SK-N-SH (cell line): ENCODE data around the gene LPCAT3. TPM values are rescaled to one million over a fixed set of nuclear protein-coding genes. Genes with fewer than 3 reads are reported as not detected.

ENCODE experiments used
- CTCF ChIA-PET: fragments of 300-600, 350-600 bp; formaldehyde crosslinking; extraction: SDS; loops from one replicate; lab custom pipeline; 2021; lab: Yijun Ruan, JAX
- POLR2A ChIA-PET: fragments of 350-600 bp; sonication (Branson Sonifier 250); formaldehyde crosslinking; extraction: SDS; loops from one replicate; lab custom pipeline; 2020; ENCODE audit warnings: antibody characterized with exemption, inconsistent platforms; lab: Yijun Ruan, JAX
- DNase-seq: peaks from one replicate; pipeline ENCODE4 v3.0.0; 2012
- H2AFZ ChIP-seq: fragments of 200-600 bp; sonication (generic); 2 replicates; pipeline ENCODE4 v1.8.1; 2016; ENCODE audit warnings: antibody characterized with exemption, mild to moderate bottlenecking, low read depth
- H3F3A ChIP-seq: fragments of 200-600 bp; sonication (generic); replicated peaks from 2 replicates; pipeline ENCODE3; 2016; ENCODE audit warnings: antibody characterized with exemption, mild to moderate bottlenecking; ENCODE audit not compliant: insufficient read depth
- H3K27ac ChIP-seq, 2 experiments: fragments of 200-500 bp in 1 of 2; fragments of 200-600 bp in 1 of 2; sonication (Bioruptor generic) in 1 of 2; sonication (generic), shearing (Covaris generic) in 1 of 2; 2 replicates each; pipeline versions ENCODE4 v1.5.1 to v1.6.1; 2014 to 2016; ENCODE audit warnings: low read depth in 2 of 2, inconsistent platforms in 1 of 2, low read length in 1 of 2, mild to moderate bottlenecking in 1 of 2, mixed read lengths in 1 of 2
- H3K27me3 ChIP-seq: fragments of 200-600 bp; sonication (generic), shearing (Covaris generic); 2 replicates; pipeline ENCODE4 v1.6.1; 2016; ENCODE audit warnings: mixed run types; ENCODE audit not compliant: insufficient read depth
- H3K36me3 ChIP-seq, 2 experiments: fragments of 200-500 bp in 1 of 2; fragments of 200-600 bp in 1 of 2; sonication (Bioruptor generic) in 1 of 2; sonication (generic) in 1 of 2; replicated peaks in 1 of 2; 2 replicates each; pipeline versions ENCODE3 to v1.5.1; 2014 to 2016; ENCODE audit warnings: low read length in 1 of 2, mild to moderate bottlenecking in 1 of 2; ENCODE audit not compliant: insufficient read depth in 2 of 2, control insufficient read depth in 1 of 2
- H3K4me1 ChIP-seq, 2 experiments: fragments of 200-500 bp in 1 of 2; fragments of 200-600 bp in 1 of 2; sonication (Bioruptor generic) in 1 of 2; sonication (generic), shearing (Covaris generic) in 1 of 2; 2 replicates each; pipeline versions ENCODE4 v1.5.1 to v1.6.1; 2014 to 2016; ENCODE audit warnings: low read depth in 1 of 2, low read length in 1 of 2, mixed run types in 1 of 2; ENCODE audit not compliant: insufficient read depth in 2 of 2, control insufficient read depth in 1 of 2
- H3K4me2 ChIP-seq: fragments of 200-600 bp; sonication (generic), shearing (Covaris generic); 2 replicates; pipeline ENCODE4 v1.6.1; 2017; ENCODE audit warnings: mixed run types
- H3K4me3 ChIP-seq, 2 experiments: fragments of 200-500 bp in 1 of 2; fragments of 200-600 bp in 1 of 2; sonication (Bioruptor generic) in 1 of 2; sonication (generic), shearing (Covaris generic) in 1 of 2; 2 replicates each; pipeline versions ENCODE4 v1.5.1 to v1.8.1; 2014 to 2016; ENCODE audit warnings: low read depth in 2 of 2, inconsistent platforms in 1 of 2, low read length in 1 of 2, mild to moderate bottlenecking in 1 of 2, mixed read lengths in 1 of 2, moderate library complexity in 1 of 2
- H3K79me2 ChIP-seq: fragments of 200-600 bp; sonication (generic); 2 replicates; pipeline ENCODE4 v1.8.1; 2017; ENCODE audit warnings: mild to moderate bottlenecking; ENCODE audit not compliant: insufficient read depth
- H3K9ac ChIP-seq: fragments of 200-600 bp; sonication (generic); 2 replicates; pipeline ENCODE4 v1.6.1; 2017; ENCODE audit warnings: mixed run types
- H3K9me2 ChIP-seq: fragments of 200-600 bp; sonication (generic); 2 replicates; pipeline ENCODE4 v1.6.1; 2017; ENCODE audit warnings: mixed run types
- H3K9me3 ChIP-seq: fragments of 200-600 bp; sonication (generic); 2 replicates; pipeline ENCODE4 v1.6.1; 2017; ENCODE audit warnings: mixed run types, mild to moderate bottlenecking, moderate library complexity
- H4K20me1 ChIP-seq: fragments of 200-600 bp; sonication (generic); 2 replicates; pipeline ENCODE4 v1.6.1; 2017; ENCODE audit warnings: mild to moderate bottlenecking, mixed run types; ENCODE audit not compliant: insufficient read depth
- CTCF ChIP-seq: fragments of 200-600 bp; sonication (generic); IDR thresholded peaks from 2 replicates; pipeline ENCODE4 v1.6.1; 2017; ENCODE audit warnings: antibody characterized with exemption, mild to moderate bottlenecking, moderate library complexity
- GATA2 ChIP-seq: sonication (generic); formaldehyde crosslinking; IDR thresholded peaks from 2 replicates; pipeline ENCODE4 v1.5.0; 2020; ENCODE audit warnings: mild to moderate bottlenecking, missing genetic modification reagents
- IRF3 ChIP-seq: fragments of 150-350 bp; IDR thresholded peaks from 2 replicates; pipeline ENCODE4 v1.6.1; 2016; ENCODE audit warnings: mild to moderate bottlenecking, low read depth, low read length
- MEF2A ChIP-seq: IDR thresholded peaks from 2 replicates; pipeline ENCODE4 v1.4.0; 2012; ENCODE audit warnings: low read depth, borderline replicate concordance
- MXI1 ChIP-seq: IDR thresholded peaks from 2 replicates; pipeline ENCODE4 v1.6.1; 2012; ENCODE audit warnings: mild to moderate bottlenecking, low read depth, low read length, improper control_type of control experiment
- POLR2AphosphoS5 ChIP-seq: IDR thresholded peaks from 2 replicates; pipeline ENCODE4 v1.6.1; 2012; ENCODE audit warnings: low read depth, low read length
- RCOR1 ChIP-seq: fragments of 150-350 bp; IDR thresholded peaks from 2 replicates; pipeline ENCODE4 v1.6.1; 2017; ENCODE audit warnings: antibody characterized with exemption, low read length
- RXRA ChIP-seq: IDR thresholded peaks from 2 replicates; pipeline ENCODE4 v1.4.0; 2012; ENCODE audit warnings: low read depth, mild to moderate bottlenecking, borderline replicate concordance
- TAF1 ChIP-seq: IDR thresholded peaks from 2 replicates; pipeline ENCODE4 v1.6.1; 2012; ENCODE audit warnings: low read depth, mild to moderate bottlenecking, low read length, moderate library complexity, borderline replicate concordance
- YY1 ChIP-seq: IDR thresholded peaks from 2 replicates; pipeline ENCODE4 v1.4.0; 2012; ENCODE audit warnings: low read depth, mild to moderate bottlenecking
- ZBTB33 ChIP-seq: IDR thresholded peaks from 2 replicates; pipeline ENCODE4 v1.4.0; 2012; ENCODE audit warnings: low read depth, borderline replicate concordance
- WGBS: methylation state at CpG from one replicate; pipeline ENCODE4 v1.1.6; 2017; ENCODE audit warnings: low lambda C conversion rate; 5-methylcytosine and 5-hydroxymethylcytosine counted together
- polyA plus RNA-seq, 3 experiments: library from polyadenylated mRNA; depleted of rRNA; stranded (reverse); fragments of >200 nt; gene quantifications; 2 replicates each; pipeline ENCODE4 v1.2.3, GENCODE V29; 2012
- TF ChIP-seq, protein P1 (sequence below): IDR thresholded peaks from 2 replicates; pipeline ENCODE4 v1.4.0; 2012; ENCODE audit warnings: low read depth

Gene LPCAT3
- polyA plus RNA-seq, 1 of the 3 experiments (the other 2 are of a cell fraction) = 23.8 TPM

- peaks cover 6% of the 10 kb centered on the region; the same call in 1 of the 2 replicates for H3K79me2 ChIP-seq
- H3K27me3 ChIP-seq = no peaks in the 10 kb centered on the region
- H3F3A ChIP-seq = no peaks in the 10 kb centered on the region
- H4K20me1 ChIP-seq = no peaks in the 10 kb centered on the region
- H3K9ac ChIP-seq = no peak overlapping the region
- no peaks in the 10 kb centered on the region for H3K9me3 ChIP-seq
- no peaks in the 10 kb centered on the region for H3K4me1 ChIP-seq
- H3K27ac ChIP-seq = no peak overlapping the region
- POLR2A ChIA-PET = interaction anchor here (0.5 kb wide), 1 partner anchor 9 kb away, joined by 3 read pairs; no protein-coding TSS in a partner anchor
- H3K4me2 ChIP-seq = no peak overlapping the region
- TF ChIP-seq MEF2A (no peak), TAF1 (no peak), POLR2AphosphoS5 (no peak), RXRA (no peak), GATA2 (CRISPR knock-in tag) (no peak)
- TF ChIP-seq, protein P1, sequence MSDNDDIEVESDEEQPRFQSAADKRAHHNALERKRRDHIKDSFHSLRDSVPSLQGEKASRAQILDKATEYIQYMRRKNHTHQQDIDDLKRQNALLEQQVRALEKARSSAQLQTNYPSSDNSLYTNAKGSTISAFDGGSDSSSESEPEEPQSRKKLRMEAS = no peak
- DNase-seq = no peak
- H3K9me2 ChIP-seq = no peaks in the 10 kb centered on the region
- no peak overlapping the region for H3K4me3 ChIP-seq
- peaks cover 49 to 77% of the 10 kb centered on the region in 2 experiments for H3K36me3 ChIP-seq
- CTCF ChIA-PET = interaction anchor here (0.8 to 1.9 kb wide), 4 partner anchors 10 to 130 kb away, joined by 3 to 6 read pairs (median 4); partner anchors contain the start of gene C1R
- WGBS = 98% methylated on average over 5 of the region's 6 CpGs
- H2AFZ ChIP-seq = no peak overlapping the region
Observed at GRCh38 chr12:6978188-6978587, 40.1 kb downstream of the LPCAT3 start.

DNA sequence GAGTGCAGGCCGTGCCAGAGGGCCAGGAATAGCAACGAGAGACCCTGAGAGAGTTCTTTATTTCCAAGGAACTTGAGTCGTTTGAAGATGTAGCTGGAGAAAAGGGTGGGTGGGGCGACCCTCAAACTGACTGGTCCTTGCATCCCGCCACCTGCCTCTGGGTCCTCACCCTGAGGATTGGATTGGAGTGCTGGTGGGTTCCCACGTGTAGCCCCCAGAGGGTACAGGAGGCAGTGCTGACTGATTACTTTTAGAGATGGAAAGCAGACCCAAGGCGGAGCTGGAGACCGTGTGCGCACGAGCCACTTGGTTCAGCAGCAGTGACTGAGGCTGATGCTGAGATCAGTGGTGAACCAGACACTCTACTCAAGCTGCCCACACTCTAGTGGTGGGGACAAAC lies 40.6 kb downstream of the LPCAT3 start:
- no peaks in the 10 kb centered on the region for H3K27me3 ChIP-seq
- no peak overlapping the region for H3K9ac ChIP-seq
- TF ChIP-seq, protein P1 = no peak
- TF ChIP-seq, all 33 proteins: peak for 0
- no peak overlapping the region for H3K4me3 ChIP-seq
- H3K4me2 ChIP-seq = no peak overlapping the region
- DNase-seq = no peak
- H3F3A ChIP-seq = no peaks in the 10 kb centered on the region
- H3K27ac ChIP-seq = no peak overlapping the region
- H3K36me3 ChIP-seq = peaks cover 49 to 74% of the 10 kb centered on the region in 2 experiments
- no peaks in the 10 kb centered on the region; a peak in 1 of 4 replicates for H3K4me1 ChIP-seq
- peaks cover 11% of the 10 kb centered on the region for H3K79me2 ChIP-seq
- ChIA-PET CTCF (interaction anchor here (0.8 to 1.9 kb wide), 5 partner anchors 9 to 131 kb away, joined by 3 to 6 read pairs (median 4); partner anchors contain the start of gene C1R), POLR2A (interaction anchor here (0.6 kb wide), 1 partner anchor 19 kb away, joined by 4 read pairs; no protein-coding TSS in a partner anchor)
- no peaks in the 10 kb centered on the region for H4K20me1 ChIP-seq
- no peaks in the 10 kb centered on the region for H3K9me2 ChIP-seq
- H3K9me3 ChIP-seq = no peaks in the 10 kb centered on the region
- 93% methylated on average over 10 of the region's 10 CpGs for WGBS
- no peak overlapping the region for H2AFZ ChIP-seq

- Histone ChIP-seq H2AFZ (no peak overlapping the region), H3K4me1 (peaks cover 2 to 3% of the 10 kb centered on the region in 2 experiments; a peak in 3 of 4 replicates), H3K4me2 (no peak overlapping the region), H3K36me3 (peaks cover 51 to 63% of the 10 kb centered on the region in 2 experiments), H3K4me3 (no peak overlapping the region), H3F3A (no peaks in the 10 kb centered on the region), H3K79me2 (peaks cover 31% of the 10 kb centered on the region), H4K20me1 (no peaks in the 10 kb centered on the region), H3K27ac (no peak overlapping the region), H3K9ac (no peak overlapping the region), H3K9me2 (no peaks in the 10 kb centered on the region), H3K9me3 (no peaks in the 10 kb centered on the region), H3K27me3 (no peaks in the 10 kb centered on the region)
- POLR2A ChIA-PET = interaction anchor here (0.9 kb wide), 1 partner anchor 32 kb away, joined by 3 read pairs; the partner anchor contains the start of genes C12orf57 and RNU7-1
- WGBS = 96% methylated on average over 2 of the region's 2 CpGs
- CTCF ChIA-PET = interaction anchor here (0.6 to 2.1 kb wide), 5 partner anchors 10 to 194 kb away, joined by 3 to 17 read pairs (median 3); partner anchors contain the start of genes C12orf57 and RNU7-1
- DNase-seq = no peak
- TF ChIP-seq ZBTB33 = no peak
- TF ChIP-seq YY1 = no peak
- TF ChIP-seq MXI1 = no peak
- no peak for TF ChIP-seq RCOR1
- TF ChIP-seq, protein P1 = no peak
- no peak for TF ChIP-seq IRF3
- no peak for TF ChIP-seq CTCF
- no peak for TF ChIP-seq RXRA
Observed at GRCh38 chr12:6975297-6976032, 42.8 kb downstream of the LPCAT3 start.
